Measurements from ENCODE around the gene CECR2. TPM values are rescaled to one million over a fixed set of nuclear protein-coding genes. Genes with fewer than 3 reads are reported as not detected.

Gene CECR2
- total and polyA plus RNA-seq, 8 donors, result 0.89 to 4.4 (median 2.7) TPM

GRCh38 chr22:17566776-17567175, 197.5 kb downstream of the CECR2 start:
- intact Hi-C loops (cut with DNase I), result no loop called here
- H3K4me1 ChIP-seq, result no peaks in the 10 kb centered on the region
- TF ChIP-seq, protein P1, sequence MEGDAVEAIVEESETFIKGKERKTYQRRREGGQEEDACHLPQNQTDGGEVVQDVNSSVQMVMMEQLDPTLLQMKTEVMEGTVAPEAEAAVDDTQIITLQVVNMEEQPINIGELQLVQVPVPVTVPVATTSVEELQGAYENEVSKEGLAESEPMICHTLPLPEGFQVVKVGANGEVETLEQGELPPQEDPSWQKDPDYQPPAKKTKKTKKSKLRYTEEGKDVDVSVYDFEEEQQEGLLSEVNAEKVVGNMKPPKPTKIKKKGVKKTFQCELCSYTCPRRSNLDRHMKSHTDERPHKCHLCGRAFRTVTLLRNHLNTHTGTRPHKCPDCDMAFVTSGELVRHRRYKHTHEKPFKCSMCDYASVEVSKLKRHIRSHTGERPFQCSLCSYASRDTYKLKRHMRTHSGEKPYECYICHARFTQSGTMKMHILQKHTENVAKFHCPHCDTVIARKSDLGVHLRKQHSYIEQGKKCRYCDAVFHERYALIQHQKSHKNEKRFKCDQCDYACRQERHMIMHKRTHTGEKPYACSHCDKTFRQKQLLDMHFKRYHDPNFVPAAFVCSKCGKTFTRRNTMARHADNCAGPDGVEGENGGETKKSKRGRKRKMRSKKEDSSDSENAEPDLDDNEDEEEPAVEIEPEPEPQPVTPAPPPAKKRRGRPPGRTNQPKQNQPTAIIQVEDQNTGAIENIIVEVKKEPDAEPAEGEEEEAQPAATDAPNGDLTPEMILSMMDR (IDR thresholded peaks at IDR 0.05), result no peak
- DNase-seq, result no peak
- H3K27me3 ChIP-seq, result no peaks in the 10 kb centered on the region
- WGBS, 2 donors, result 64 to 78% methylated on average over 10 of the region's 10 CpGs
- no peak for ATAC-seq
- no peaks in the 10 kb centered on the region for H3K36me3 ChIP-seq
- H3K27ac ChIP-seq, result no peak overlapping the region
- H3K4me3 ChIP-seq, result no peak overlapping the region
- FAIRE-seq, result no peak
- no peaks in the 10 kb centered on the region for H3K9me3 ChIP-seq

GRCh38 chr22:17569971-17570511, 200.8 kb downstream of the CECR2 start:
- no peaks in the 10 kb centered on the region for H3K36me3 ChIP-seq
- no peak overlapping the region for H3K27ac ChIP-seq
- intact Hi-C loops (cut with DNase I), result no loop called here
- H3K4me1 ChIP-seq, result no peaks in the 10 kb centered on the region
- ATAC-seq (peak in 3 of 4 donors; percentile 34 to 40 (median 39)), FAIRE-seq (no peak), DNase-seq (no peak)
- TF ChIP-seq, protein P1 (IDR thresholded peaks at IDR 0.05), result no peak
- WGBS, 2 donors, result 34 to 40% methylated on average over 8 of the region's 8 CpGs
- H3K9me3 ChIP-seq, result no peaks in the 10 kb centered on the region
- no peaks in the 10 kb centered on the region for H3K27me3 ChIP-seq
- H3K4me3 ChIP-seq, result no peak overlapping the region

- intact Hi-C loops (cut with DNase I), result no loop called here
- Histone ChIP-seq H3K27ac (peak overlapping the region in 3 of 4 donors; percentile 11 to 26 (median 22)), H3K36me3 (no peaks in the 10 kb centered on the region), H3K4me3 (peak overlapping the region in 1 of 4 donors; percentile 17), H3K4me1 (no peaks in the 10 kb centered on the region), H3K27me3 (no peaks in the 10 kb centered on the region), H3K9me3 (no peaks in the 10 kb centered on the region)
- DNase-seq, result peak in 3 of 6 donors; percentile 16 to 44 (median 40)
- ATAC-seq, result peak; percentile 70 to 79 (median 76)
- 37 to 52% methylated on average over 21 of the region's 21 CpGs for WGBS, 2 donors
- FAIRE-seq, result no peak
- TF ChIP-seq, protein P1 (IDR thresholded peaks at IDR 0.05), result no peak
These were observed 201.8 kb downstream of the CECR2 start for GRCh38 chr22:17570851-17571631.

DNA sequence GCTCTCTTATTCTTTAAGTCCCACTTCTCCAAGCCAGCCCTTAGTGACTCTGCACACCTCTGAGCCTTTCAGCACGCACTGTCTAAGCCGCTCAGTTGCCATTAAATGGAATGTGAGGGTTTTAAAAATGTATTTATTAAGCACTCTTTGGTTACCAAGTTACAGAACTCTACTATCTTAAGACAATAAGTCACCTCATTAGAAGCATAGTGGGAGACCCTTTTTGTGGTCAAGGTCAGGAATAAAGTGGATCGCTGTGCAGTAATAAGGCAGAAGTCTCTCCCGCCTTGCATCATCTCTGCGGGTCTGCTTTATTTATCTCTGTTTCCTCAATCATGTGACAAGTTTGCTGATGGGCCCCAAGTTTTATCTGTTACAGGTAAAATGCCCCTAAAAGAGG, 205.9 kb downstream of the CECR2 start:
- DNase-seq, result no peak
- H3K9me3 ChIP-seq, result no peaks in the 10 kb centered on the region
- ATAC-seq, result no peak
- no peaks in the 10 kb centered on the region for H3K36me3 ChIP-seq
- H3K27ac ChIP-seq, result no peak overlapping the region
- intact Hi-C loops (cut with DNase I), result no loop called here
- WGBS, 2 donors, result 84 to 90% methylated on average over 5 of the region's 5 CpGs
- TF ChIP-seq, protein P1 (IDR thresholded peaks at IDR 0.05), result no peak
- no peak overlapping the region for H3K4me3 ChIP-seq
- H3K27me3 ChIP-seq, result no peaks in the 10 kb centered on the region
- FAIRE-seq, result no peak
- H3K4me1 ChIP-seq, result no peaks in the 10 kb centered on the region

DNA sequence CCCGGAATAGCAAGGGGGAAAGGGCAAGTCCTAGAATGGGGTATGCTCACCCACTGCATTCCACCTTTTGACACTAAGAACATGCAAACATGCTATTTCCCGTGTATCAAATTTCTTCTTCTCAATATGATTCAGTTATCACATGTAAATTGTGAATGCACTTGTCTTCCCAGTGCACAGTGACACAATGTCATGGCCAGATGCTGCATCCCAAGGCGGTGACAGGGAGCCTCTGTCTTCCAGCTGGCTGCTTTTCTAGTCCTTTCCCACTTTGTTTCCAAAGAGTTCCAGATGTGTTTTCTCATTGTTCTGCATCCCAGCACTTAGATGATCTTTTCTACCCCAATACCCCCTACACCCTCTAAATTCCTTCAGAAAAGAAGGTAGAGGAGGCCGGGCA, 206.4 kb downstream of the CECR2 start:
- ATAC-seq (no peak), FAIRE-seq (no peak), DNase-seq (no peak)
- H3K4me3 ChIP-seq, result no peak overlapping the region
- H3K4me1 ChIP-seq, result no peaks in the 10 kb centered on the region
- WGBS, 2 donors, result 80 to 86% methylated on average over 4 of the region's 4 CpGs
- TF ChIP-seq, protein P1 (IDR thresholded peaks at IDR 0.05), result no peak
- no peaks in the 10 kb centered on the region for H3K9me3 ChIP-seq
- intact Hi-C loops (cut with DNase I), result no loop called here
- no peaks in the 10 kb centered on the region for H3K27me3 ChIP-seq
- no peak overlapping the region for H3K27ac ChIP-seq
- no peaks in the 10 kb centered on the region for H3K36me3 ChIP-seq

All from pancreas (tissue), 10 donors.